NOMO-1 (cell line): ENCODE data around the gene SWT1.
"Not testable (repeated sequence)": the region's sequence is repeated elsewhere in the genome, so short reads cannot be mapped to it uniquely, and the experiment has no call there.

Experiments
- DNase-seq, 2 experiments: peaks; one replicate each; lab custom pipeline; 2025; ENCODE audit not compliant: unreplicated experiment in 2 of 2; lab: John Stamatoyannopoulos, UW

Gene SWT1

DNA sequence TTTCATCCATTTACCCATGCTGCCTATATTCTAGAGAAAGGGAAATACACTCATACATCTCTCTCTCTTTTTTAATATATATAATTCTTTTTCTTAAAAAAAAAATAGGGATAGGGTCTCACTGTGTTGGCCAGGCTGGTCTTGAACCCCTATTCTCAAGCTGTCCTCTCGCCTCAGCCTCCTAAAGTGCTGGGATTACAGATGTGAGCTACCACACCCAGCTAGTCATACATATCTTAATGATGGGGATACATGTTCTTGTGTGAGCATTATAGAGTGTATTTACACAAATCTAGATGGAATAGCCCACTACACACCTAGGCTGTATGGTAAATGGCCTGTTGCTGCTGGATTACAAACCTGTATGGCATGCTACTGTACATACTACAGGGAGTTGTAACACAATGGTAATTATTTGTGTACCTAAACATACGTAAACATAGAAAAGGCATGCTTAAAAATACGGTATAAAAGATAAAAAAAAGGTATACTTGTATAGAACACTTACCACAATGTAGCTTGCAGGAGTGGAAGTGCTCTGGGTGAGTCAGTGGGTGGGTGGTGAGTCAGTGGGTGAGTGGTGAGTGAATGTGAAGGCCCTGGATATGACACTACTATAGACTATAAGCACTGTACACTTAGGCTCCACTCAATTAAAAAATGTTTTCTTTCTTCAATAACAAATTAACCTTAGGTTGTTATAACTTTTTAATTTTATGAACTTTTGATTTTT, 87.2 kb downstream of the SWT1 start:
- DNase-seq: no peak

DNA sequence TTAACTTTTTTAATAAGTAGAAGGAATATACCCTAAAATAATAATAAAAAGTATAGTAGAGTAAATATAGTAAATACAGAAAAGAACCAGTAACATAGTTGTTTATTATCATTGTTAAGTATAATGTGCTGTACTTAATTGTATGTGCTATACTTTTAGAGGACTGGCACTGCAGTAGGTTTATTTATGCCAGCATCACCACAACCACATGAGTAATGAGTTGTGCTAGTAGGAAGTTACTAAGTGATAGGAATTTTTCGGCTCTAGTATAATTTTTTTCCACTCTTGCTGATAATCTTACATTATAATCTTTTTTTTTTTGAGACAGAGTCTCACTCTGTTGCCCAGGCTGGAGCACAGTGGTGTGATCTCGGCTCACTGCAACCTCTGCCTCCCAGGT, 88.5 kb downstream of the SWT1 start:
- no peak for DNase-seq

GRCh38 chr1:185249563-185249962, 92.6 kb downstream of the SWT1 start:
- DNase-seq: no peak

- no peak for DNase-seq
Measured at GRCh38 chr1:185250063-185250462, 93.1 kb downstream of the SWT1 start.

DNA sequence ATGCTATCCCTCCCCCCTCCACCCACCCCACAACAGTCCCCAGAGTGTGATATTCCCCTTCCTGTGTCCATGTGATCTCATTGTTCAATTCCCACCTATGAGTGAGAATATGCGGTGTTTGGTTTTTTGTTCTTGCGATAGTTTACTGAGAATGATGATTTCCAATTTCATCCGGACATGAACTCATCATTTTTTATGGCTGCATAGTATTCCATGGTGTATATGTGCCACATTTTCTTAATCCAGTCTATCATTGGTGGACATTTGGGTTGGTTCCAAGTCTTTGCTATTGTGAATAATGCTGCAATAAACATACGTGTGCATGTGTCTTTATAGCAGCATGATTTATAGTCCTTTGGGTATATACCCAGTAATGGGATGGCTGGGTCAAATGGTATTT, 95.0 kb downstream of the SWT1 start:
- DNase-seq: not testable (repeated sequence)

GRCh38 chr1:185252404-185252803, 95.4 kb downstream of the SWT1 start:
- not testable (repeated sequence) for DNase-seq

DNA sequence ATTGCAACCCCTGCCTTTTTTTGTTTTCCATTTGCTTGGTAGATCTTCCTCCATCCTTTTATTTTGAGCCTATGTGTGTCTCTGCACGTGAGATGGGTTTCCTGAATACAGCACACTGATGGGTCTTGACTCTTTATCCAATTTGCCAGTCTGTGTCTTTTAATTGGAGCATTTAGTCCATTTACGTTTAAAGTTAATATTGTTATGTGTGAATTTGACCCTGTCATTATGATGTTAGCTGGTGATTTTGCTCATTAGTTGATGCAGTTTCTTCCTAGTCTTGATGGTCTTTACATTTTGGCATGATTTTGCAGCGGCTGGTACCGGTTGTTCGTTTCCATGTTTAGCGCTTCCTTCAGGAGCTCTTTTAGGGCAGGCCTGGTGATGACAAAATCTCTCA, 98.6 kb downstream of the SWT1 start:
- DNase-seq: not testable (repeated sequence)

DNA sequence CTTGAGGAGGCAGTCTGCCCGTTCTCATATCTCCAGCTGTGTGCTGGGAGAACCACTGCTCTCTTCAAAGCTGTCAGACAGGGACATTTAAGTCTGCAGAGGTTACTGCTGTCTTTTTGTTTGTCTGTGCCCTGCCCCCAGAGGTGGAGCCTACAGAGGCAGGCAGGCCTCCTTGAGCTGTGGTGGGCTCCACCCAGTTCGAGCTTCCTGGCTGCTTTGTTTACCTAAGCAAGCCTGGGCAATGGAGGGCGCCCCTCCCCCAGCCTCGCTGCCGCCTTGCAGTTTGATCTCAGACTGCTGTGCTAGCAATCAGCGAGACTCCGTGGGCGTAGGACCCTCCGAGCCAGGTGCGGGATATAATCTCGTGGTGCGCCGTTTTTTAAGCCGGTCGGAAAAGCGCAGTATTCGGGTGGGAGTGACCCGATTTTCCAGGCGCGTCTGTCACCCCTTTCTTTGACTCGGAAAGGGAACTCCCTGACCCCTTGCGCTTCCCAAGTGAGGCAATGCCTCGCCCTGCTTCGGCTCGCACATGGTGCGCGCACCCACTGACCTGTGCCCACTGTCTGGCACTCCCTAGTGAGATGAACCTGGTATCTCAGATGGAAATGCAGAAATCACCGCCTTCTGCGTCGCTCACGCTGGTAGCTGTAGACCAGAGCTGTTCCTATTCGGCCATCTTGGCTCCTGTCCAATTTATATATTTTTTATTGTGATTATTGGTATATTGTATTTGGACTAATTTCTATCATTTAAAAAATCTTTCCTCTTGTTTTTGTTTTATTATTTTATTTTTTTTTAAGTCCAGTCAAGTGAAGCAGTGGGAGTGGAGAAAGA, 100.4 kb downstream of the SWT1 start:
- DNase-seq: not testable (repeated sequence)

- no peak for DNase-seq
Measured at GRCh38 chr1:185257950-185258208, 100.9 kb downstream of the SWT1 start.

DNA sequence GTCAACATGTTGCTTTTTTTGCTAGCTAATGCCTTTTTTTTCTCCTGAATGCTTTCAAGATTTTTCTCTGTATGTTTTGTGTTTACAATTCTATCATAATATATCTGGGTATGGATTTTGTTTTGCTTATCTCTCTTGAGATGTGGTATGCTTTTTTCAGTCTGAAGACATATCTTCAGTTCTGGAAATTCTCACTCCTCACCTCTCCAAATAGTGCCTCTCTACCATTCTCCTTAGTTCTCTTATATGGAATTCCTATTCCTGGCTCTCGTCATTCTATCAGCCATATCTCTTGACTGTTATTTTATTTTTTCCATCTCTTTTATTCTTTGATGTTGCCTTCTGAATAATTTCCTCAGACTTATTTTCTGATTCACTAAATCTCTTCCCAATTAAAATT, 101.7 kb downstream of the SWT1 start:
- no peak for DNase-seq

DNA sequence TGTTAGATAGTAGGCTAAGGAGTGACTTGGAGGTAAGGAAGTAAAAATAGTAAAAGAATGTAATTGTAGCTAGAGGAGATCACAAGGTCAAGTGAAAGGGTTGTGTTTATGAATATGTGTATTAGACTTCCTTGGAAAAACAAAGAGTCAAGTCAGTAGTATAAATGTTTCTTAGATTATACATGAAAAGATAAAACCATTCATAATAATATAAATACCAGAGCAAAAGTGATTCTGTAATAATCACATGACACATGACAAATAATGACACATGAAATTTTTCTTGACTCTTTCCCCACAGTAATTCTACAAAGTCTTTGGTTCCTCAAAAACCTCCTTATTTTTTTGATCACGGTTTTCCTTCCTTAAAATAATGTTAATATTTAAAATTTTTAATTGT, 103.6 kb downstream of the SWT1 start:
- no peak for DNase-seq

- DNase-seq: no peak
Measured at GRCh38 chr1:185262151-185262550, 105.2 kb downstream of the SWT1 start.

DNA sequence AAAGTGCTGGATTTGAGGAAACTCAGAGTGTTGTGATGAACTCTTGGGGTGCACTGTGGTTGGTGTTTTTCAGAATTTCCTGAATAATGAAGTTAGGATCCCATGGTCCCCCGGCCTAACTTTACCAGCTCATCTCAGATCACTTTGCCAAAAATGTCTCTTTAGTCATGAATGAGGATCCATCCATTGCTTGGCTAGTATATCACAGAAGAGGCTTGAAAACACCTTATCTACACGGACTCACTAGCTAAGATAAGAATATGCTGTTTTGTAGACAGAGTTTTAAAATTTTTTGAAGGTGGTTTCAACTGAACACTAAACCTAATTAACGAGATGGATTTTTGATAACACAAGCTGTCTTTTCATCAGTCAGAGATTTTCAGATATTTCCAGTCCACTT, 106.3 kb downstream of the SWT1 start:
- DNase-seq: no peak

DNA sequence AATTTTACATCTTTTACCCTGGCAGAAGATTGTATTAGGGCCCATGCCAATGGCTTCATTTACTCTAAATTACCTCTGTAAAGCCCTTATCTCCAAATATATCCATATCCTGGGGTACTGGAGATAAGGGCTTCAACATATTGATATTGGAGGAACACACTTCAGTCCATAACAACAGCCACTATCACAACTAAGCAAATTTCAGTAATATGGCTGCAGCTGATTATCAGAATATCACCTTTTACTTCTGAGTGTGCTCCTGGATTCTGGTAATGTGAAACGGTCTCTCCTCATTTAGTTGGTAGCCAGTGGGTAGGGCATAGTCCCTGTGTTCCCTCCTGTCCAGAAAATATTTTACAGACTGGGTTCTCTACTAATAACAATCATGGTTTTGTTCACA, 106.8 kb downstream of the SWT1 start:
- no peak for DNase-seq

DNA sequence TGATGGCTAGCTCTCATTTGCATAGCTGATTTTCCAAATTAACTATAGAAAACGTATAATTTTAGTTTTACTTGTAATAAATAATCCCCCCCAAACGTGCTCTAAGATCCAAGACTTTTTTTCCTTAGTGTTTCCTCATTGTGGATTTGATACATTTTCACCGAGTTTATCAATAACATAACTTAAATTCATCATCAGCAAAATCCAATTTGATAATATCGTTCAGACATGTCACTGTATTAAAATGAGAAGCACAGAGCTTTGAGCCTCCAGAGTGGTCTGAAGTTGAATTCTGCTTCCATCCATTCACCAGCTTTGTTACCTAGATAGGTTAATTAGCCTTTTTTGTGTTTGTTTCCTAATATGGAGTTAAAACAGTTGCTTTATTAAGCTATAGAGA, 108.3 kb downstream of the SWT1 start:
- no peak for DNase-seq

DNA sequence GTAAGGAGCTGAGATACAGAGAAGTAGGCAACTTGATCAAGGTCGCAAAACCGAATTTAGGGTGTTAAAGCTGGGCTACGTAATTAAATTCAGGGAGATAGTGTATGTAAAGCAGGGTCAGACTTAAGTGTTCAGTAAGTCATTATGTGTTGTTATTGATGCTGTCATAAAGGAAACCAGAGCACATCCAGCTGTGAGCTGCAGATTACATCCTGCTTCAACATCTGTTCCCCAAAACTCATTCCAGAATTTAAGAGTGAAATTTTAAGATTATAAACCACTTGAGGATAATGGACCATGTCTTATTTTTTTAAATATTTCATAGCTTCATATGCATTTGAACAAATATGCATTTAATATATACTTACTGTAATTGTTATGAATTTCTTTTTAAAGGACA, 110.3 kb downstream of the SWT1 start:
- DNase-seq: no peak

- DNase-seq: no peak
Measured at GRCh38 chr1:185267701-185268100, 110.7 kb downstream of the SWT1 start.

DNA sequence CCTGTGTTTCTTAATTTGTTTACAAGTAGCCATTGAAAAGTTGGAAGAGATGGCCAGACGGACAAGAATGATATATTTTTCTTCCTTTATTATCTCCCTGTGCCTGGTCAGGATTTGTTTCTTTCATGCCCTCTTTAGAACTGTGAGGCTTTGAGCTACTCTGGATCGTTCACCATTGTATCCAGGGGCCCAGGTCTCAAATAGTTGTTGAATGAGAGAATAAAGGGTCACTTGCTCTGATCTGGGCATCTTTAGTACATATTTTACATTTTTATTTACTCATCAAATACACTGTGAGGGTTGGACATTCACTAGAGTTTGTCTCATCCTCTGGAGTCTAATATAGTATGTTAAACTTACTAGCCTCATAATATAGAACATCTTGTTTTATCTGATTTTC, 111.4 kb downstream of the SWT1 start:
- no peak for DNase-seq

DNA sequence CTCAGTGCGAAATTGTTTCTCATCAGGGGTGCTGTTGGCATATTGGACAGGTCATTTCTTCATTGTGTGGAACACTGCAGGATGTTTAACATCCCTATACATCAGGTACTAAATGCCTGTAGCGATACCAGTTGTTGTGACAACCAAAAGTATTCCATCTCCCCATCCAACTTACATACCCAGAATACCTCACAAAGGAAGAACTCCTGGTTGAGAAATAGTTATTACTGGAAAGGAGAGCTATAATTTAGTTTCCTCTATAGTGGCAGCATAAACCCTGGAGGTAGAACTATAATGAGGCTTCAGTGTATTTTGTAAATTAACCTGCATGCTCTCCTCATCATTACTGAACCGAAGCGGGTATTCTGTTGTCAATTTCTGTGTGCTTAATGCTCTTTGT, 115.0 kb downstream of the SWT1 start:
- DNase-seq: no peak

- DNase-seq: no peak
Measured at GRCh38 chr1:185279571-185279970, 122.6 kb downstream of the SWT1 start.

- no peak for DNase-seq
Measured at GRCh38 chr1:185280589-185280988, 123.6 kb downstream of the SWT1 start.

- DNase-seq: no peak
Measured at GRCh38 chr1:185281245-185281644, 124.3 kb downstream of the SWT1 start.

DNA sequence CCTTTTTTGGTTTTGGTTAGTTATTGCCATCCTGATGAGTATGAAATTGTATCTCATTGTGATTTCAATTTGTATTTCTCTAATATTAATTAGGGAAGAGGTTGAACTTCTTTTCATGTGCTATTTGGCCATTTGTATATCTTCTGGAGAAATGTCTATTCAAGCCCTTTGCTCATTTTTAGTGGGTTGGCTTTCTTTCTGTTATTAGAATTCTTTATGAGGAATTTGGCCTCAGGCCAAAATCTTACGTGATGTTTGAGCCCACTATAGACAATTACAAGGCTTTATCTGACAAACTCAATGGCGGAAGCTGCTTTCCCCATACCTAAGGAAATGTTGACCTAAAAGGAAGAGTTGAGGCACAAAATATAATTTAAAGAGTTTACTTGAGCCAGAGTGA, 127.1 kb downstream of the SWT1 start:
- no peak for DNase-seq
